HG03457 (cell line): ENCODE data around the gene PPARG.

Experiments
- ATAC-seq: cut with Tn5 transposase; IDR thresholded peaks from one replicate; pipeline ENCODE4 v1.9.1; 2021; ENCODE audit warnings: moderate number of reproducible peaks; ENCODE audit not compliant: unreplicated experiment

Gene PPARG

DNA sequence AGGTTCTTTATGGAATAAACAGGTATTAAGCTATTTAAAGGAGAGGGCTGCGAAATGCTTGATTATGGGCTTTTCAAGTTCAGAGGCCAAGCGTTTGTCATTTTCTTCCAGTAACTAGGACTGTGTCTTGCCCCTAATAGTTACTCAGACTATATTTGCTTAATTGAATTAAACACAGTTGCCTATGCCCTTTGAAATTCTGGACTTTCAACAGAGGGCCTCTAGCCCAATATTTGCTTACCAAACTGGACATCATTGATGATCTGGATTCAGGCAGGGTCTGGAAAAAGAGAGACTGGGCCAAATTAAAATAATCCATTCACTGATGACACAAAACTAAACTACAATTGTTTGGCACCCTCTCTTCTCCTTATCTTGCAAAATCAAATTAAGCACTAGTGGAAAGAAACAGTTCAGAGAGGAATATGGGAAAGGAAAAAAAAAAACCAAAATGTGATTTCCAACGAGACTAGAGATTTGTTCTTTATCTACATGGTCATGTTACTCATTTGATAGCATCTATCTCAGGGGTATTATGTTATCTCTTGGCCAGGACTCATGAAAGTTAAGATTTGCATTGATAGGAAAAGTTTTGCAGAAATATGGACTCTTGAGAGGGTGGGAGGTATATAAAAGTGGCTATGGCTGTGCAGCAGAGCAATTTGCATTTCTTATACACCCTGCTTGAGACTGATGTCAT lies 120.3 kb downstream of the PPARG start:
- ATAC-seq = no peak

DNA sequence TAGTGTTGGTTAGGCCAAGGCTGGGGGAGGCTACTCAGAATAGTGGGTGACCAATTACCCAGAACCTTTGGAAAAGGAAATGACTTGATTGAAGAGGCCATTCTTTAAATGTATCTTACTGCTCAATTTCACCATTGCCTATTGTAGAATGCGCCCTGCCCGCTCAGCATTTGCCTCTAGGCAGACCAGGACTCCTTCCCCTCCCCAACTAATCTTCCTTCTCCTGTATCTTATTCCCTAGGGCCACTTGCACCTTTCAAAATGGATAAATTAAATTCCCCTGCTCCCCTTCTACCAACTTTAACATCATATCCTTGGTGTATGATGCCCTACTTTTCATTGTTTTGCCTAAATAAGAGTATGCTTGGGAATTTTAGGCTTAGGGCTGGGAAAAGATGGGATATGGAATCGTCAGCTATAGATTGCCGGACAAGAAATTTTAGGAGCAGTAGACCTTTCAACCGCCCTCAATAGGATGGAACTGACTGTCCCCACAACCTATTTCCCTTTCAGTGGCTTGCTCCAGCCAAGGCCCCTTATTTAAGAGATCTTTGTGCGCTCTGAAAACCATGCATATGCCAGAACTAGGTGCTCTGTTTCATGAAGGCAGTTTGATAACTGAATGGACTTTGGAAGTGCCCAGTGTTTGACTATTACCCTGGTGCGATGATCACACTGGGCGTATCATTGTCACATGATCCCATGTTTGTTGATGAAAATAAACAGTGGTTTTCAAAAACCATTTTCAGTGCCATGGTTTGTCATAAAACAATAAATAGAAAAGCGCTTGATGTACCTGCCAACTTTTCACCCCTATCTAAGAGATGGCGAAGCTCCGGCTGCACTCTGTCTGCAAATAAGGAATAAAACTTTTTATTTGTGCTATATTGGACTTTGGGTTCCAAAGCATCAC lies 121.1 kb downstream of the PPARG start:
- no peak for ATAC-seq

DNA sequence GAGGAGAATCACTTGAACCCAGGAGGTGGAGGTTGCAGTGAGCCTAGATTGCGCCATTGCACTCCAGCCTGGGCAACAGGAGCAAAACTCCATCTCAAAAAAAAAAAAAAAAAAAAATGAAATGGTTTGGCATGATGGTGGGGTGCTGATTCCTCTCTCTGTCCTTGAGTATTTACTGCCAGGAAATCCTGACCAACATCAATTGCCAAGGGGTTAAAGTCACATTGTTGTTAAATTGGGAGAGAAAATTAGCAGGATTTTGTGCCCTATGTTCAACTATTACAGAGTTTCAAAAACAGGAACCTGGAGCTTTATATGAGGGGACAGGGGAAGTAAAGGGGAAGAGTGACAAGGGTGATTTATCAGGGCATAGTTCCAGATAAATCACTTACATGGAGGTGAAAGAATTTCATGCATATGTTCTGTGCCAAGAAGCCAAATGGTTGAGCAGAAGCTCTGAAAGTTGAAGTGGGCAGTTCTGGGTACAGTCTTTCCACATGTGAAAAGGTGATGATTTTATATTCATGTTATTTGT lies 124.9 kb downstream of the PPARG start:
- ATAC-seq = no peak

- ATAC-seq = no peak
These were observed 126.3 kb downstream of the PPARG start for GRCh38 chr3:12415014-12415680.

GRCh38 chr3:12416731-12417130 lies 127.9 kb downstream of the PPARG start:
- ATAC-seq = no peak

DNA sequence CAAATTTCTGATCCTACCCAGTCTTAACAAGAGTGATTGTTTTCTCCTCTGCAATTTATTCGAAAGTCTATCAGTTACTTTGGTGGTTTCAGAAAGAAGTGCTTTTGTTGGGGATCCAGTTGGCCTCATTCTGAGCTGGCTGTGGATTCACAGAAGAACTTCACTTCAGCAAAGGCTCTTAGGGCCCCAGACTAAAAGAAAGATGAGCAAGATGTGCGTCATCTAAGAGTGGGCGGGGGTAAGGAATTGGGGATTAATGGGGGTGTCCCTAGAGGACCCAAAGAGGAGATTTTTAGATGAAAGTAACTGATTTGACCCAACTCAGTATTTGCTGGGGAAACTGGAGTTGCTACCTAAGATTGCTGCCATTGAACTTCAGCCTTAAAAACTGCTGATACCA lies 131.5 kb downstream of the PPARG start:
- no peak for ATAC-seq

- ATAC-seq = no peak
These were observed 132.3 kb downstream of the PPARG start for GRCh38 chr3:12421132-12421531.

DNA sequence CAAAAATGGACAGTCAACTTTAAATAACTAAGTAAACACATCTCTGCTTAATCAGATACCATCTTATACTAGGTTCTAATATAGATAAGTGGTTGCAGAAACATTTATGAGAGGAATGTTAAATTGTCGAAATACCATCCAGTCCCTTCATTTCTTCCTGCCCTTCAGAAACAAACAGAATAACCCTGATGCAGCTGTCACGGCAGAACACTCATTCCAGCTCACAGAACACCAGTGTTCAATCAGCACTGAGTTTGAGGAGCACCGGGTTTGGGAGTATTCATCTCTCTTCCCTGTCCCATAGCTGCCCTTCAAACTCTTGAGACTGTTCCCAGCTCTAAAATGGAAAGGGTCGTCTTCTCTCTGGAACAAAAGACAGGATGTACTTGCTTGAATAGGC lies 134.3 kb downstream of the PPARG start:
- ATAC-seq = no peak

GRCh38 chr3:12423918-12424630 lies 135.2 kb downstream of the PPARG start:
- no peak for ATAC-seq

DNA sequence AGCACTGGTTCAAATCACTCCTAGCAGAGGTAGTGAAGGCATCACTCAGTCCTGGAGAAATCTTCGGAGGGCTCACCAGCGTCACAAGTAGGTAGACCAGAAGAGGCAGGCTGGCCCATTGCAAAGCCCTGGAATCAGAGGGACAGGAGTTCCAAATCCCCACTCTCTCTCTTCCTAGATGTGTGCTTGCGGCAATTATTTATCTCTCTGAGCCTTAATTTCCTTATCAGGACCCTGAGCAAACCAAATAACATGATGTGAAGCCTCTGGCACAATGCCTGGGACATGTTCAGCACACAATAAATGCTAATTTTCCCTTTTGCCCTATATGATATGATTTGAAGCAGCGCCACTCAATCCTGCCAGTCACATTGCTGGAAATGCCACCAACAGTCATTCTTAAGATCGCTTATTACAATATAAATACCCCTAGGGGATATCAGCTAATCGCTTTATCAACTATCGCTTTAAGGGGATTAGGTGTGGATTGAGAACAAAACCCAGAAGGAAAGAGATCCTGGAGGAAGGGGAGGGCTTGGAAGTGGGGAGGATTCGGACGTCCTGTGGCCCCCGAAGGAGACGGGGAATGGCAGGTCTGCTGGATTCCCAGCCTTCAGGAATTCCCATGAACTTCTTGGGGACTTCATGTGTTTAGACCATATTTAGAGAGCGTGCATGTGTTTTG lies 135.9 kb downstream of the PPARG start:
- ATAC-seq = no peak

GRCh38 chr3:12425850-12426579 lies 137.1 kb downstream of the PPARG start:
- no peak for ATAC-seq

DNA sequence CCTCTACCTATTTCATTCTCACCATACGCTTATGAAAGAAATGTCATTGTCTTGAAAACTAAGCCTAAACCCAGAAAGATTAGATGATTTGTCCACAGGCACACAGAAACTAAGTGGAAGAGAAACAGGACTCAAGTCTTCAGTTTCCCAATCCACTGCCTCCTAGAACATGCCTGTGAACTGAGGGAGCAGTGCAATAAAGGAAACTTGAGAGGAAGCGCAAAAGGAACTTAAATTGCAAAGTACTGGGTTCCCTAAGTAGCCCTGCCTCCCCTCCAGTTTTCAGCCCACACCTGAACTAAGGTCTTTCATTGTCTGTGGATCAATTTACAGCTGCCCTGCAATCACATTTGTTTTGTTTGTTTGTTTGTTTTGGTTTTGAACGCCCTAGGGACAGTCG lies 138.7 kb downstream of the PPARG start:
- ATAC-seq = no peak

- ATAC-seq = no peak
These were observed 139.3 kb downstream of the PPARG start for GRCh38 chr3:12428126-12428525.

DNA sequence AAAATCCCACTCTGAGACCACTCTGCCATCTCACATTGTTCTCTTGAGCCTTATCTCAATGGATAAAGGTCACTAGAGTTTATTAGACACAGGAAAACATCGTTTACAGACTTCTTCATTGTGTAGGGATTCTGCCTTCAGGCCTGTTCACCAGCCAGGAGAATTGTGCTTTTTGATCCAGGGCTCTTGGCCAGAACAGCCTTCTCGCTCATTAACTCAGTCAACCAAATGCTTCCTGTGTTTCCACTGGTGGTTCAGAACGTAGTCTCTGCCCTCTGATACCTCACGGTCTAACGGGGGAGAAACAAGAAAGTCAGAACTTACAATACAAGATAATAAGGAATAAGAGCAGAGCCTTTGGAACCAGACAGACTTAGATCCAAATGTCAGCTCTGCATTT lies 141.2 kb downstream of the PPARG start:
- no peak for ATAC-seq

DNA sequence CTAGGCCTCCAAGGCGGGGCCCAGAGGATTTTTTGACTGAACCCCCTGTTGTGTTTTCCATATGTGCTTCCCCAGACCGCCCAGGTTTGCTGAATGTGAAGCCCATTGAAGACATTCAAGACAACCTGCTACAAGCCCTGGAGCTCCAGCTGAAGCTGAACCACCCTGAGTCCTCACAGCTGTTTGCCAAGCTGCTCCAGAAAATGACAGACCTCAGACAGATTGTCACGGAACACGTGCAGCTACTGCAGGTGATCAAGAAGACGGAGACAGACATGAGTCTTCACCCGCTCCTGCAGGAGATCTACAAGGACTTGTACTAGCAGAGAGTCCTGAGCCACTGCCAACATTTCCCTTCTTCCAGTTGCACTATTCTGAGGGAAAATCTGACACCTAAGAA lies 145.0 kb downstream of the PPARG start:
- no peak for ATAC-seq

DNA sequence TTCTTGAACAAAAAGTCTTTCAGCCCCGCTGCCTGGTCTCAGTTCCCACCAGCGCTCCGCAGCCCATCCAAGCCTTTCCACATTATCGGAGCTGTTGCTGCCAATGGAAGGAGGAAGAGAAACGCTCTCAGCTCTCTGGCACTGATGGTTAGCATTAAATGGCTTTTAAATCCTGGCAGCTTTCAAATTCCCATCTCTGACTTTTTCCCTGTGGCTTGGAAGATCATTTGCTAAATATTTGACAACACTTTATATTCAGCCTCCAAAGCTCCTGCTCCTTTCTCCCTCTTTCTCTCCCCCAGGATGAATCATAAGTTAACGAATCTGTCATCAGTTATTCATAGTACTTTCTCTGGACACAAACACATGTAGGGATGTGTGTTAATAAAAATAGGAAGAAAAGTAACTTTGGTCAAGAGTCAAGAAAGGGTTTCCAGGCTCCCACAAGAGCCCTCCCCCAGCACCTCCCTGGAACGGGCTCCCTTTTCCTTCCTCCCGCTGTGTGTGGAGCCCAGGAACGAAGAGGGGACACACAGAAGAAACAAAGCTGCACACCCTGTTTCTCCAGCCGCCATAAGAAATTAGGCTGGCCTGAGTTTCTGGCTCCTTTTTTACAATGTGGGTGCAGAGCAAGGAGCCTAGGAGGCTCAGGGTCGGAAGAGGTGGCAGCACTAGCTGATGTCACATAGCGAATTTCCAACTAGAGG lies 147.8 kb downstream of the PPARG start:
- no peak for ATAC-seq

DNA sequence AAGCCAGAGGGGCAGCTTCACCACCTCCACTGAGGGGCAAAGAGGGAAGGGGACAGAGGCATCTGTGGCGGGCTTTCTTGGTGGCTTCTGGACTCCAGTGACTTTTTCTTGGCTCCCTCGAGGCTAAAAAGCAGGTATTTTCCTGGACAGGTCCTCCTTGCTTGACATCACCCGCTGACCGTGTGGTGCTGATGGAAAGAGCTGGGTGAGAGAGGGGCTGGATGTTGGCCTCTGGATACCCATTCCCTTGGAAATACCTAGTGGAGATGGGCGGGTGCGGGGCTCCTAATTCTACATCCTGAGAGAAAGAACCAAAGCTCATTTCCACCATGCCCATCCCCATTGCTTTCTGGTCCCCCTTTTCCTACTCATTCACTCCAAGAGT lies 148.3 kb downstream of the PPARG start:
- ATAC-seq = no peak

DNA sequence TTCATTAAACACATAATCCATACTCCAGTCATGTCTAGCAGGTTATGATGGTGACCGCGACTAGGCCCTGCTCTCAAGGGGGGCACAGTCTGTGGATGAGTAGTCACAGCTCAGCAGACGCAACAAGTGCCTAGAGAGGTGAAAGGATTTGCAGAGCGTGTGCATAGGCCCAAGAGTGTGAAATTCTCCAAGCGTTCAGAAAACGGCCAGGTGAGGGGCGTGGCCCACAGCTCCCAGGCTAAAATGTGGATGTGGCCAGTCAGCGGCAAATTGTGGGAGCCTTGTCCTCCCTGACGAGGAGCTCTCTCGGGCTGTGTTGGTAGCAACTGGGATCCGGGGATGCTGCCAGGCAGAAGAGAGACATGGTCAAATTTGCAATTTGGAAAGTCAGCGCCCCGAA lies 149.0 kb downstream of the PPARG start:
- ATAC-seq = no peak

- ATAC-seq = no peak
These were observed 149.4 kb downstream of the PPARG start for GRCh38 chr3:12438318-12438717.
